Bronchial epithelial cell (primary cell): ENCODE measurements around the gene EEPD1. TPM values are rescaled to one million over a fixed set of nuclear protein-coding genes. Genes with fewer than 3 reads are reported as not detected.

Experiments
- DNase-seq: peaks from one replicate; pipeline ENCODE4 v3.0.0-alpha.2; 2010; ENCODE audit warnings: low read depth
- FAIRE-seq: peaks from 2 replicates; lab custom pipeline; 2011; peaks lifted over from hg19 to GRCh38; lab: Jason Lieb, UNC
- H3K27me3 ChIP-seq: 2 replicates; pipeline ENCODE4 v1.5.1; 2011; ENCODE audit warnings: low read length; ENCODE audit not compliant: control insufficient read depth, insufficient read depth
- H3K36me3 ChIP-seq: 2 replicates; pipeline ENCODE4 v1.5.1; 2011; ENCODE audit warnings: low read length; ENCODE audit not compliant: control insufficient read depth, insufficient read depth
- H3K4me3 ChIP-seq: 2 replicates; pipeline ENCODE4 v1.5.1; 2011; ENCODE audit warnings: mild to moderate bottlenecking, low read depth, low read length, control low read depth
- CTCF ChIP-seq: IDR thresholded peaks from 2 replicates; pipeline ENCODE4 v1.5.1; 2011; ENCODE audit warnings: mild to moderate bottlenecking, moderate library complexity, low read length, control low read depth, inconsistent platforms; ENCODE audit not compliant: insufficient read depth, severe bottlenecking
- total RNA-seq: library from RNA; depleted of rRNA; stranded (reverse); fragments of >200 nt; gene quantifications from 2 replicates; pipeline ENCODE4 v1.2.1, GENCODE V29; 2014

The EEPD1 gene
- total RNA-seq, 1 donor from 2014 or later = 2.9 TPM

DNA sequence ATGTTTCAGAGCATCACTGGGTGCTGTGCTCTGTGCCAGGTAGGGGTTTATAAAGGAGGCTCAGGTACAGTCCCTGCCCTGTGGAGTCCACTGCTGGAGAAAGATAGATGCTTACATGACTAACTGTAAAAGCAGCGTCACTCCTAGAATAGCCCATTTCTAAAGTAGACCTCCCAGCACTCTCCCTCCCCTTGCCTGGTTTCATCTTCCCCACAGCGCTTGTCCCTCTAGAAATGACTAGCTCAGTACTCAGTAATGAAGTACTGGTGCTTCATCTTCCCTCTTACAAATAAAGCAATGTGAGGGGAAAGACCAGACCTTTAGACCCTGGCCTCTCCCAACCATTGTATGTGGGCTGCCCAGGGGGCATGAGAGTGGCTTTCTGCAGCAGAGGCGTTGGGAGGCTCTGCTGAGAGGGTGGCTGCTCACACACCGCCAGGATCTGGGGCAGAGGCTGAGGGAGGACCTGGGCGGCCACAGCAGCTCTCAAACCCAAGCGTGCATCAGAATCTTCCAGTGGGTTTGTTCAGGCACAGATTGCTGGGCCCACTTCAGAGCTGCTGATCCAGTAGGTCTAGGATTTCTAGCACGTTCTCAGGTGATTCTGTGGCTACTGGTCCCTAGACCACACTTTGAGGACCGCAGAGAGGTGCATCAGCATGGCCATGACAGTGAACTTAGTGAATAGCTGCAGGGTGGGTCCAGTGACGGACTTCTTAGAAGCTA, 126.3 kb downstream of the EEPD1 start:
- no peak for TF ChIP-seq CTCF
- H3K36me3 ChIP-seq = no peaks in the 10 kb centered on the region
- DNase-seq = no peak
- H3K4me3 ChIP-seq = no peak overlapping the region
- peaks cover 2% of the 10 kb centered on the region for H3K27me3 ChIP-seq
- FAIRE-seq = no peak

- no peak overlapping the region for H3K4me3 ChIP-seq
- no peaks in the 10 kb centered on the region for H3K36me3 ChIP-seq
- peaks cover 2% of the 10 kb centered on the region for H3K27me3 ChIP-seq
- DNase-seq (no peak), FAIRE-seq (no peak)
- no peak for TF ChIP-seq CTCF
These were observed 126.9 kb downstream of the EEPD1 start for GRCh38 chr7:36279926-36280315.

DNA sequence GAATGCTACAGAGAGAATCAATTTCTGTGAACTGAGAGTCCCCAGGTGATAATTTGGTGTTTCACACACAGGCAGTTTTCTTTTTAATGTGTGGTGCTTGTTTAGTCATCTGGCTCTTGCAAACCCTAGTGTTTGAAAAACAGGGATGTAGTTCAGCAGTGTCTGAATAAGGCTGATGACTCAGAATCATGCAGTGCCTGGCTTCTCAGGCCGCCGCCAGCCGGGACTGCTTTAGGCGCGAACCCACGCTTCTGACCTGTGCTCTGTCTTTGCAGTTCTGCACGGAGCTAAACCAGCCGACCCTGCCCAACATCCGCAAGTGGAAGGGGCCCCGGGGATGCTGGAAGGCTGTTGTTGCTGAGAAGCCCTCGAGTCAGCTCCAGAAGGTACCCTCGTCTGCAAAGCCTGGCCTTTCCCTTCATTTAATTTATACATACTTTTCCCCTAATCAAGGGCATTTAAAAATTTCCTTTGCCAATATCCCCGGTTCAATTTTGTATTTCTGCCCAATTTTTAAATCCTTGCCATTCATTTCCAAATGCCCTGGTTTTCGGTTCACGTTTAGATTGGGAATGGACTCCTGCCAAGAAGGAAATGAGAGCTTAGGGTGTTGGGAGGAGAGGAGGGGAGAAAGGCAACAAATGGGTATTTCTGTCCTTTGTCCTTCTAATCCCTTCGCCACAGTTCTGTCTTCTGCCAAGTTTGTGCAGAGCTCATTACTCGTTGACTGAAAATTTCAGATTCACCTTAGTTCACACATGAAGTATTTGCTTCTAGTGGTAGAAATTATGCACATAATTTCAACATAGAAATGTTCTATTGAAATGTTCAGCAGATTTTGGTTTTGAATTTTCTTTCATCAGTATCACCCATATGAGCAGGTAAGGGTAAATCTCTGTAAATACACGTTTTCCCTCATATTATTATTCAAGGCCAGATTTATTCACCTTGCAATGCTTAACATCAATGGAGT, 128.1 kb downstream of the EEPD1 start:
- Histone ChIP-seq H3K4me3 (no peak overlapping the region), H3K36me3 (no peaks in the 10 kb centered on the region), H3K27me3 (peaks cover 2% of the 10 kb centered on the region)
- FAIRE-seq (no peak), DNase-seq (peak; percentile 90)
- TF ChIP-seq CTCF = no peak

- H3K27me3 ChIP-seq = peaks cover 2% of the 10 kb centered on the region
- DNase-seq (peak; percentile 34), FAIRE-seq (no peak)
- H3K36me3 ChIP-seq = no peaks in the 10 kb centered on the region
- no peak overlapping the region for H3K4me3 ChIP-seq
- no peak for TF ChIP-seq CTCF
These were observed 129.1 kb downstream of the EEPD1 start for GRCh38 chr7:36281945-36282717.

GRCh38 chr7:36283181-36283580, 130.1 kb downstream of the EEPD1 start:
- Histone ChIP-seq H3K4me3 (no peak overlapping the region), H3K27me3 (peaks cover 2% of the 10 kb centered on the region), H3K36me3 (no peaks in the 10 kb centered on the region)
- DNase-seq (no peak), FAIRE-seq (no peak)
- no peak for TF ChIP-seq CTCF
